Pancreas (tissue), 10 donors: ENCODE results near the gene CFAP100. TPM values are rescaled to one million over a fixed set of nuclear protein-coding genes. Genes with fewer than 3 reads are reported as not detected.

Source experiments
- ATAC-seq, 4 donors: fragments of 200-7000 bp; cut with Tn5 transposase; one replicate each; pipeline versions ENCODE4 v1.8.0 to v1.9.1; 2020; ENCODE audit warnings: mild to moderate bottlenecking in 4 of 4, moderate library complexity in 4 of 4
- DNase-seq, 6 donors: peaks; one replicate each; pipeline ENCODE4 v3.0.0-alpha.2; 2020
- FAIRE-seq: peaks from 2 replicates; lab custom pipeline; 2012; peaks lifted over from hg19 to GRCh38; lab: Jason Lieb, UNC
- H3K27ac ChIP-seq, 4 donors: fragments of 200-600 bp; sonication (generic); 1 replicate in 3 of 4; 2 replicates in 1 of 4; pipeline versions ENCODE4 v1.5.0 to v1.8.0; 2020
- H3K27me3 ChIP-seq, 4 donors: fragments of 200-600 bp; one replicate each; pipeline ENCODE4 v1.8.0; 2021
- H3K36me3 ChIP-seq, 3 donors: fragments of 200-600 bp; sonication (generic) in 1 of 3; one replicate each; pipeline versions ENCODE4 v1.5.0 to v1.8.0; 2020 to 2021
- H3K4me1 ChIP-seq, 3 donors: fragments of 200-600 bp; one replicate each; pipeline ENCODE4 v1.8.0; 2021
- H3K4me3 ChIP-seq, 4 donors: fragments of 200-600 bp; sonication (generic) in 2 of 4; one replicate each; pipeline versions ENCODE4 v1.5.0 to v1.8.0; 2020 to 2021
- H3K9me3 ChIP-seq, 4 donors: fragments of 200-600 bp; one replicate each; pipeline ENCODE4 v1.8.0; 2021
- WGBS, 2 donors: extraction: QIAGEN DNeasy Blood & Tissue Kit; methylation state at CpG; one replicate each; pipeline ENCODE4 v1.1.7; 2013; 5-methylcytosine and 5-hydroxymethylcytosine counted together
- intact Hi-C, 3 donors: fragments of 100-400 bp; cut with DNase I; formaldehyde crosslinking; loops; one replicate each; pipeline versions ENCODE4 v1.11.1 to v1.14.2; 2022
- polyA plus RNA-seq, 2 donors: library from polyadenylated mRNA; stranded (reverse); fragments of 200-250 nt; gene quantifications; one replicate each; pipeline ENCODE4 v1.2.3, GENCODE V29; 2013
- total RNA-seq, 6 donors: library from RNA; stranded (reverse); fragmentation: NEBNext Ultra II Directional in 4 of 6; extraction: Animal tissue kit (Norgen Biotek cat#: 25700) in 4 of 6; gene quantifications; one replicate each; pipeline versions ENCODE4 v1.2.1 to v1.2.4, GENCODE V29; 2021 to 2023
- TF ChIP-seq, protein P1 (sequence below), 4 donors: fragments of 200-600 bp; sonication (generic) in 3 of 4; IDR thresholded peaks; one replicate each; pipeline versions ENCODE4 v1.5.0 to v1.8.0; 2021; ENCODE audit warnings: antibody characterized with exemption in 4 of 4
- donor health status: healthy with polysubstance abuse.
- donor health status: DM: no; HTN: no; CAD: no; lungs with moderate emphysema.
- donor health status: DM: no; HTN: no; CAD: no.
- donor health status: control.
- donor health status: control.
- donor health status: Bipolar disorder and iron deficiency.
- donor health status: DM: yes; HTN: yes; CAD: no.
- donor health status: DM: no; HTN: no; CAD: no.
- donor health status: DM: no; HTN: no; CAD: no.
- donor health status: DM: yes; HTN: yes; CAD: no.

The CFAP100 gene
- total RNA-seq (not detected), polyA plus RNA-seq (not detected)

DNA sequence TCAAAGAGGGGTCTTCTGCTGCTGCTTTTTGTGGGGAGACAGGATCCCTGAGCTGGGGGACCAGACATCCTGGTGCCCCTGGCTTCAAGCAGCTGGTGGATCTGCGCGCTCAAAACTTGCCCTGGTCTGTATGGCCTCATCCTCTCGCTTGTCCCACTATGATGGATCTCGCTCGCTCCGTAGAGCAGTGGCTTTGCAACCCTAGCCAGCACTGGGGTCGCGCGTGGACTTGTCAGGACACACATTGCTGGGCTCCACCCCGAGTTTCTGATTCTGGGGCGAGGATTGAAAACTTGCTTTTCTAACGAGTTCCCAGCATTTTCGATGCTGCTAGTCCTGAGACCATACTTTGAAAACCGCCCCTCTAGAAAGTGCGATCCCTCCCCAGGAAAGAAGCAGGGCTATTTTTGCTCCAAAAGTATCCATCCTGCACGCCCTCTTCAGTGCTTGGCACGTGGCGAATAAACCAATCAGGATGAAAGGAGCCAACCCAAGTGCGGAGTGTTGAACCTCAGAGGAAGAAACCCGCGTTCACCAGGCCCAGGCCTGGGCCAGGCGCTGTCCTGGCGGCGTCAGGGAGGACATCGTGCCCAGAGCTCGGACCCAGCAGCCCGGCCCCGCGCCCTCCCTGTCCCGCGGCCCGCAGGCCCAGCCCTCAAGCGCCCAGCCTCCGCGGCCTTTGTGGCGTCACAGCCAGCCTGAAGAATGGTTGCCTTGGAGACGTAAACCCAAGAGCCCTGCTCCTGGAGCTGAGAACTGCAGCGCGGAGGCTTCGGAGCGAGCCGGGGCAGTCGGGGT is at the start of gene CFAP100:
Gene CFAP100 (plus strand): TSS at position 731 of the 798 bp plus-strand sequence. CDS start 1,092 bp downstream, outside the sequence.
- peak; percentile 46 to 79 (median 62) for ATAC-seq
- no peaks in the 10 kb centered on the region for H3K9me3 ChIP-seq
- TF ChIP-seq, protein P1, sequence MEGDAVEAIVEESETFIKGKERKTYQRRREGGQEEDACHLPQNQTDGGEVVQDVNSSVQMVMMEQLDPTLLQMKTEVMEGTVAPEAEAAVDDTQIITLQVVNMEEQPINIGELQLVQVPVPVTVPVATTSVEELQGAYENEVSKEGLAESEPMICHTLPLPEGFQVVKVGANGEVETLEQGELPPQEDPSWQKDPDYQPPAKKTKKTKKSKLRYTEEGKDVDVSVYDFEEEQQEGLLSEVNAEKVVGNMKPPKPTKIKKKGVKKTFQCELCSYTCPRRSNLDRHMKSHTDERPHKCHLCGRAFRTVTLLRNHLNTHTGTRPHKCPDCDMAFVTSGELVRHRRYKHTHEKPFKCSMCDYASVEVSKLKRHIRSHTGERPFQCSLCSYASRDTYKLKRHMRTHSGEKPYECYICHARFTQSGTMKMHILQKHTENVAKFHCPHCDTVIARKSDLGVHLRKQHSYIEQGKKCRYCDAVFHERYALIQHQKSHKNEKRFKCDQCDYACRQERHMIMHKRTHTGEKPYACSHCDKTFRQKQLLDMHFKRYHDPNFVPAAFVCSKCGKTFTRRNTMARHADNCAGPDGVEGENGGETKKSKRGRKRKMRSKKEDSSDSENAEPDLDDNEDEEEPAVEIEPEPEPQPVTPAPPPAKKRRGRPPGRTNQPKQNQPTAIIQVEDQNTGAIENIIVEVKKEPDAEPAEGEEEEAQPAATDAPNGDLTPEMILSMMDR (IDR thresholded peaks at IDR 0.05) = no peak
- H3K4me3 ChIP-seq = peak within 1 kb of the TSS in 1 of 4 donors; percentile 22
- 39 to 43% methylated on average over 37 to 43 of the region's 43 CpGs for WGBS, 2 donors
- H3K27me3 ChIP-seq = no peaks in the 10 kb centered on the region
- intact Hi-C loops = loop anchor here in 2 of 3 donors (5.0 kb wide), 2 partner anchors 137 to 262 kb away; no protein-coding TSS in a partner anchor
- H3K4me1 ChIP-seq = no peaks in the 10 kb centered on the region
- FAIRE-seq = no peak
- H3K36me3 ChIP-seq = no peaks in the 10 kb centered on the region
- DNase-seq = peak in 1 of 6 donors; percentile 49
- no peak within 1 kb of the TSS for H3K27ac ChIP-seq

GRCh38 chr3:126345231-126345630 is 49.5 kb upstream of the CFAP100 start:
- no peak overlapping the region for H3K27ac ChIP-seq
- H3K4me3 ChIP-seq = no peak overlapping the region
- ATAC-seq = no peak
- H3K4me1 ChIP-seq = peaks cover 0 to 3% (median 0%) of the 10 kb centered on the region in 3 donors
- TF ChIP-seq, protein P1 (IDR thresholded peaks at IDR 0.05) = no peak
- H3K36me3 ChIP-seq = peaks cover 0 to 30% (median 0%) of the 10 kb centered on the region in 3 donors
- WGBS, 2 donors = 91 to 95% methylated on average over 7 of the region's 7 CpGs
- intact Hi-C loops = no loop called here
- no peak for FAIRE-seq
- no peaks in the 10 kb centered on the region for H3K27me3 ChIP-seq
- H3K9me3 ChIP-seq = no peaks in the 10 kb centered on the region
- peak in 1 of 6 donors; percentile 3 for DNase-seq

DNA sequence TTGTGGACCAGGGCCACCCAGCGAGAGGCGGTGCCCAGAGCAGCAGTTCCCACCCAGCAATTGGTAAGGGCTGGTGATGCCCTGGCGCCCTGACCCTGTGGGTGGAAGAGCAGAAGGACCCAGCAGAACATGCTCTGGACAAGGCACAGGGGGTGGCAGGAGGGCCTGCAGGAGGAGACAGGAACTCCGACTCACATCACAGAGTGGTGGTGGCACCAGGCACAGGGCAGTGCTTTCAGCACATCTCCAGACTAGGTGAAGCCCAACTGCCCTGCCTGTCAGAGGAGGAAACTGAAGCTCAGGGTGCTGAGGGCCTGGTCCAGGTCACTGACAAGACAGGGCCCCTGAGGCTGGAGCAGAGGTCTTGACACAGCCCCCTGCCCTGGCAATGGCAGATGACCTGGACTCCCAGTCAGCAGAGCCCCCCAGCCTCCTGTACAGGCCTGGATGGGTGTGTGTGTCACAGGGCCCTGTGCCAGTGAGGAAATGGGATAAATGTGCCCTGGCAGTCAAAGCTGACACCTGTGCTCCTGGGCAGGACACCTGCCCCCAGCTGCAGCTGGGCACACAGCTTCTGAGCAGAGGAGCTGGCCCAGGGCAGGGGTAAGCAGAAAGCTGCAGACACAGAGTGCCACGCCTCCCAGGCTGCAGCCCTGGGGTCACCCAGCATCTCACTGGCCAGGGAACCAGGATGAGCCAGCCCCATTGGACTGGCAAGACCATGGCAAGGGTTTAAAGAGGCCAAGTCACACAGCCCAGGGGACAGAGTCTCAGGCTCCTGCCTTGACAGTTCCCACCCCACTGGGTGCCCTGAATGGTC is 48.9 kb upstream of the CFAP100 start:
- ATAC-seq = peak in 2 of 4 donors; percentile 6 to 23
- Histone ChIP-seq H3K4me1 (peaks cover 0 to 3% (median 0%) of the 10 kb centered on the region in 3 donors), H3K27ac (no peak overlapping the region), H3K4me3 (no peak overlapping the region), H3K9me3 (no peaks in the 10 kb centered on the region), H3K27me3 (no peaks in the 10 kb centered on the region), H3K36me3 (peaks cover 0 to 34% (median 5%) of the 10 kb centered on the region in 3 donors)
- FAIRE-seq = no peak
- intact Hi-C loops = no loop called here
- 96 to 99% methylated on average over 5 of the region's 5 CpGs for WGBS, 2 donors
- TF ChIP-seq, protein P1 (IDR thresholded peaks at IDR 0.05) = no peak
- peak; percentile 13 to 63 (median 28) for DNase-seq

DNA sequence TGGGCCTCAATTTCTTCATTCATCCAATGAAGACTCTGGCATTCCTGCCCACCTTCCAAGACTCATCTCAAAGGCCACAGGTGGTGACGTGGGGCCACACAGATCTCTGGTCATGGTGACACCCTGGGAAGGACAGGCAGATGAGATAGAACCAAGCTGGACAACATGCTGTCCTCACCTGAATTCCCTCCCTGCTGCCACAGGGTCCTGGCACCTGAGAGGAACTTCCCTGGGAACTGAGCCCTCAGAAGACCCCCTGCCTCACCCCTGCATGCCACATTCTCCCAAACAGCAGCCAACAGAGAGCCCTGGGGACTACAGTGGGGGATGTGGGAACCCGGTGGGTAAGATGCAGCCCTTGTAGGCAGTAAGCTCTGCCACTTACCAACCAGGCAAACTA is 48.2 kb upstream of the CFAP100 start:
- 85 to 87% methylated on average over 2 of the region's 2 CpGs for WGBS, 2 donors
- FAIRE-seq (no peak), DNase-seq (peak in 3 of 6 donors; percentile 4 to 24 (median 9)), ATAC-seq (no peak)
- intact Hi-C loops = no loop called here
- no peaks in the 10 kb centered on the region for H3K9me3 ChIP-seq
- no peak overlapping the region for H3K27ac ChIP-seq
- H3K36me3 ChIP-seq = peaks cover 0 to 41% (median 11%) of the 10 kb centered on the region in 3 donors
- H3K4me1 ChIP-seq = peaks cover 0 to 8% (median 0%) of the 10 kb centered on the region in 3 donors
- H3K4me3 ChIP-seq = no peak overlapping the region
- TF ChIP-seq, protein P1 (IDR thresholded peaks at IDR 0.05) = no peak
- no peaks in the 10 kb centered on the region for H3K27me3 ChIP-seq
